ENCODE data around the gene VAMP4. TPM values are rescaled to one million over a fixed set of nuclear protein-coding genes. Genes with fewer than 3 reads are reported as not detected.
A peak's percentile ranks its signal among the peaks of the same experiment; 100 is the strongest.

Gene VAMP4
- total RNA-seq, 1 donor from 2014 or later = 16.2 TPM

- Mint-ChIP-seq H3K27me3 (ENCODE audit: insufficient read depth, low read depth) (peaks cover 2% of the 10 kb centered on the region), H3K4me1 (no peaks in the 10 kb centered on the region), H3K4me3 (no peak overlapping the region), H3K9me3 (peaks cover 4% of the 10 kb centered on the region), H3K27ac (no peak overlapping the region), H3K36me3 (no peaks in the 10 kb centered on the region)
- Histone ChIP-seq H3K4me2 (no peak overlapping the region), H4K20me1 (ENCODE audit: low read depth) (no peaks in the 10 kb centered on the region), H3K79me2 (ENCODE audit: low read depth) (no peaks in the 10 kb centered on the region), H3K36me3 (no peaks in the 10 kb centered on the region), H3K9me3 (ENCODE audit: low read depth) (no peaks in the 10 kb centered on the region), H2AFZ (replicated peaks) (no peak overlapping the region), H3K27ac (no peak overlapping the region), H3K4me1 (no peaks in the 10 kb centered on the region), H3K9ac (no peak overlapping the region), H3F3A (ENCODE audit: low read depth) (no peaks in the 10 kb centered on the region), H3K27me3 (no peaks in the 10 kb centered on the region), H3K4me3 (no peak overlapping the region)
- TF ChIP-seq EZH2phosphoT487 (IDR thresholded peaks at IDR 0.05) (no peak), CTCF (IDR thresholded peaks at IDR 0.05) (no peak), EZH2 (IDR thresholded peaks at IDR 0.05) (no peak)
- DNase-seq (ENCODE audit: low spot score) = no peak
These were observed 16.1 kb upstream of the VAMP4 start for GRCh38 chr1:171758011-171758410.

DNA sequence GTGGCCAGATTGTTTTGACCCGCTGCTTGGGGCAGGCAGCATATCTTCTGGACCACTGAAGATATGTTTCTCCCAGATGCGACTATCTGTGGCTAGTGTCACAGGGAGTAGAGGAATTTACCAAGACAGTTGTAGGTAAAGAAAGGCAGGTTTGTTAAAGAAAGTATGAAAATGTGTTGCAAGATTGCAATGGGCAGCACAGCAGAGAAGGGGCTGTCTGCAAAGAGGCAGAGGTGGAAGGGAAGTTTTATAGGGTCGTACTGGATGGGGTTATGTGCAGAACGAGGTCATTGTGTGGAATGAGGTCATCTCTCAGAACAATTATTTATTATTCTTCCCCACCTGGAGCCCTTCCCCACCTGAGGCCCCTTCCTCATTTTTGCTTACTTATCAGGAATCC is 15.0 kb upstream of the VAMP4 start:
- Mint-ChIP-seq H3K36me3 (no peaks in the 10 kb centered on the region), H3K27me3 (ENCODE audit: insufficient read depth, low read depth) (peaks cover 2% of the 10 kb centered on the region), H3K4me1 (no peaks in the 10 kb centered on the region), H3K4me3 (no peak overlapping the region), H3K9me3 (peaks cover 4% of the 10 kb centered on the region), H3K27ac (no peak overlapping the region)
- H3K9me3 ChIP-seq (ENCODE audit: low read depth) = no peaks in the 10 kb centered on the region
- no peak overlapping the region for H3K9ac ChIP-seq
- no peaks in the 10 kb centered on the region for H3K36me3 ChIP-seq
- H3K27me3 ChIP-seq = no peaks in the 10 kb centered on the region
- H3K4me1 ChIP-seq = no peaks in the 10 kb centered on the region
- no peaks in the 10 kb centered on the region for H3F3A ChIP-seq (ENCODE audit: low read depth)
- no peak overlapping the region for H3K27ac ChIP-seq
- no peak for DNase-seq (ENCODE audit: low spot score)
- TF ChIP-seq EZH2phosphoT487 (IDR thresholded peaks at IDR 0.05) (no peak), CTCF (IDR thresholded peaks at IDR 0.05) (no peak), EZH2 (IDR thresholded peaks at IDR 0.05) (no peak)
- H3K79me2 ChIP-seq (ENCODE audit: low read depth) = no peaks in the 10 kb centered on the region
- H4K20me1 ChIP-seq (ENCODE audit: low read depth) = no peaks in the 10 kb centered on the region
- no peak overlapping the region for H3K4me3 ChIP-seq
- no peak overlapping the region for H3K4me2 ChIP-seq
- no peak overlapping the region for H2AFZ ChIP-seq (replicated peaks)

DNA sequence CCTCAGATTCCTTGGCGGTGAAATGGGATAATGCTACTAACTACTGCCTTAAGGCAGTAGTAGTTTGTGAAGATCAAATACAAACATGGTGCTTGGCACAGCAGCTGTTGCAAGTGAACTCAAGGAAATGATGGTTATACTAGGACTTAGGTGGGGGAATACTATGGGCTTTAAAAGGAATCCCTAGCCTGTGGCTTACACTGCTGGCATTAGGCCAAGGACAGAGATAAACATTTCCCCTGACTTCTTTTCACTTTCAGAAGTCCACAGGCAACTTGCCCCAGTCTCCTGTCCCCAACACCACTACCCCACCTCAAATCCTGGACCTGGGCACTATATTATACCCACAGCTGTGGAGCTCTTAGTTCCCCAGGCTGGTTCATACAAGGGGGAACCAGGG is 13.1 kb upstream of the VAMP4 start:
- Histone ChIP-seq H3K27ac (no peak overlapping the region), H3K9me3 (ENCODE audit: low read depth) (no peaks in the 10 kb centered on the region), H4K20me1 (ENCODE audit: low read depth) (no peaks in the 10 kb centered on the region), H3F3A (ENCODE audit: low read depth) (no peaks in the 10 kb centered on the region), H2AFZ (replicated peaks) (no peak overlapping the region), H3K79me2 (ENCODE audit: low read depth) (no peaks in the 10 kb centered on the region), H3K4me2 (no peak overlapping the region), H3K9ac (no peak overlapping the region), H3K36me3 (no peaks in the 10 kb centered on the region), H3K4me3 (no peak overlapping the region), H3K4me1 (no peaks in the 10 kb centered on the region), H3K27me3 (no peaks in the 10 kb centered on the region)
- no peaks in the 10 kb centered on the region for H3K36me3 Mint-ChIP-seq
- no peaks in the 10 kb centered on the region for H3K4me1 Mint-ChIP-seq
- TF ChIP-seq EZH2phosphoT487 (IDR thresholded peaks at IDR 0.05) = no peak
- no peak for TF ChIP-seq CTCF (IDR thresholded peaks at IDR 0.05)
- TF ChIP-seq EZH2 (IDR thresholded peaks at IDR 0.05) = no peak
- DNase-seq (ENCODE audit: low spot score) = no peak
- peaks cover 2% of the 10 kb centered on the region for H3K27me3 Mint-ChIP-seq (ENCODE audit: insufficient read depth, low read depth)
- no peak overlapping the region for H3K27ac Mint-ChIP-seq
- peaks cover 4% of the 10 kb centered on the region for H3K9me3 Mint-ChIP-seq
- no peak overlapping the region for H3K4me3 Mint-ChIP-seq

GRCh38 chr1:171754353-171754705 is 12.5 kb upstream of the VAMP4 start:
- H3K79me2 ChIP-seq (ENCODE audit: low read depth) = no peaks in the 10 kb centered on the region
- Mint-ChIP-seq H3K4me3 (no peak overlapping the region), H3K4me1 (no peaks in the 10 kb centered on the region), H3K27ac (peak overlapping the region; percentile 43), H3K27me3 (ENCODE audit: insufficient read depth, low read depth) (peaks cover 2% of the 10 kb centered on the region), H3K36me3 (no peaks in the 10 kb centered on the region), H3K9me3 (peaks cover 4% of the 10 kb centered on the region)
- DNase-seq (ENCODE audit: low spot score) = no peak
- no peaks in the 10 kb centered on the region for H3F3A ChIP-seq (ENCODE audit: low read depth)
- H3K9ac ChIP-seq = no peak overlapping the region
- H3K9me3 ChIP-seq (ENCODE audit: low read depth) = no peaks in the 10 kb centered on the region
- no peaks in the 10 kb centered on the region for H3K4me1 ChIP-seq
- peak overlapping the region; percentile 54 for H2AFZ ChIP-seq (replicated peaks)
- H3K27me3 ChIP-seq = no peaks in the 10 kb centered on the region
- H3K27ac ChIP-seq = no peak overlapping the region
- no peak for TF ChIP-seq CTCF (IDR thresholded peaks at IDR 0.05)
- no peak for TF ChIP-seq EZH2phosphoT487 (IDR thresholded peaks at IDR 0.05)
- TF ChIP-seq EZH2 (IDR thresholded peaks at IDR 0.05) = no peak
- no peaks in the 10 kb centered on the region for H4K20me1 ChIP-seq (ENCODE audit: low read depth)
- no peak overlapping the region for H3K4me3 ChIP-seq
- H3K36me3 ChIP-seq = no peaks in the 10 kb centered on the region
- H3K4me2 ChIP-seq = no peak overlapping the region

Data from neural progenitor cell (in vitro differentiated cells).